ENCODE results near the gene TSTD2. TPM values are rescaled to one million over a fixed set of nuclear protein-coding genes. Genes with fewer than 3 reads are reported as not detected.

TSTD2 gene
- total RNA-seq, 1 experiment from 2014 or later = 29.7 TPM

DNA sequence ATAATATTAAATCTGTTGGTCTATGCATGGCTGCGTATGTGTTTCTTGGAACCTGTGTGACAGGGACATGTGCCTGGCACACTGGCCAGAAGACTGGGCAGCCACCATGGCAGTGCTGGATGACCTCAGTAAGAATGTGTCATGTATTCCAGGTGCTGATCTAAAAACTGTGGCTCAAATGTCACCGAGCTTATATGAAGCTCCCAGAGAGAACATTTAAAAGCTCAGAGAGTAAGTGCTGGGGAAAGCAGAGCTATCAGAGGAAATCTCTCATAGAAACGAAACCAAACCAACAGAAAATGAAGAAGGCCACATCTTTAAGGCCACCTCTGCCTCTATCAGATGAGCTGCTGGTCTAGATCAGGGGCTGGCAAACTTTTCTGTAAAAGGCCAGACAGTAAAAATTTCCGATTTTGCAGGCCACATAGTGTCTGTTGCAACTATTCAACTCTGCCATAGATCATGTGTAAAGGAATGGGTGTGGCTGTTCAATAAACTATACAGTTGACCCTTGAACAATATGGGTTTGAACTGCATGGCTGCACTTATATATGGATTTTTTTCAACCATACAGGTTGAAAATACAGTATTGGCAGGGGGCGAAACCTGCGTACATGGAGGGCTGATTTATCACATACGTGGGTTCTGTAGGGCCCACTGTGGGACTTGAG lies 31.8 kb downstream of the TSTD2 start:
- POLR2A ChIA-PET (ENCODE audit: low non-redundant PET) = no interaction called here
- H3K27me3 ChIP-seq (replicated peaks; ENCODE audit: insufficient read depth, low read depth, low read length, poor library complexity) = no peaks in the 10 kb centered on the region
- H3K4me3 ChIP-seq (ENCODE audit: low read depth, low read length, poor library complexity, severe bottlenecking) = no peak overlapping the region
- BruUV-seq (replicated peaks) = no TSS peak
- H3K36me3 ChIP-seq (ENCODE audit: insufficient read depth, low read length, poor library complexity, severe bottlenecking) = peaks cover 32% of the 10 kb centered on the region
- intact Hi-C loops (cut with micrococcal nuclease; ENCODE audit: unreplicated experiment) = no loop called here
- no peak overlapping the region for H3K27ac ChIP-seq (ENCODE audit: low read depth, low read length, poor library complexity, severe bottlenecking)
- CTCF ChIA-PET = no interaction called here
- TF ChIP-seq, protein P1, sequence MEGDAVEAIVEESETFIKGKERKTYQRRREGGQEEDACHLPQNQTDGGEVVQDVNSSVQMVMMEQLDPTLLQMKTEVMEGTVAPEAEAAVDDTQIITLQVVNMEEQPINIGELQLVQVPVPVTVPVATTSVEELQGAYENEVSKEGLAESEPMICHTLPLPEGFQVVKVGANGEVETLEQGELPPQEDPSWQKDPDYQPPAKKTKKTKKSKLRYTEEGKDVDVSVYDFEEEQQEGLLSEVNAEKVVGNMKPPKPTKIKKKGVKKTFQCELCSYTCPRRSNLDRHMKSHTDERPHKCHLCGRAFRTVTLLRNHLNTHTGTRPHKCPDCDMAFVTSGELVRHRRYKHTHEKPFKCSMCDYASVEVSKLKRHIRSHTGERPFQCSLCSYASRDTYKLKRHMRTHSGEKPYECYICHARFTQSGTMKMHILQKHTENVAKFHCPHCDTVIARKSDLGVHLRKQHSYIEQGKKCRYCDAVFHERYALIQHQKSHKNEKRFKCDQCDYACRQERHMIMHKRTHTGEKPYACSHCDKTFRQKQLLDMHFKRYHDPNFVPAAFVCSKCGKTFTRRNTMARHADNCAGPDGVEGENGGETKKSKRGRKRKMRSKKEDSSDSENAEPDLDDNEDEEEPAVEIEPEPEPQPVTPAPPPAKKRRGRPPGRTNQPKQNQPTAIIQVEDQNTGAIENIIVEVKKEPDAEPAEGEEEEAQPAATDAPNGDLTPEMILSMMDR (conservative IDR thresholded peaks at IDR 0.05; ENCODE audit: low read depth, low read length) = no peak
- TF ChIP-seq EZH2 (IDR thresholded peaks at IDR 0.05; ENCODE audit: borderline replicate concordance, low read depth, low read length, poor library complexity, severe bottlenecking) = no peak
- no peak for DNase-seq (ENCODE audit: low spot score)
- no peaks in the 10 kb centered on the region for H3K4me1 ChIP-seq (ENCODE audit: insufficient read depth, low read length, poor library complexity, severe bottlenecking)
- no peaks in the 10 kb centered on the region for H3K9me3 ChIP-seq (ENCODE audit: low read depth, low read length, poor library complexity, severe bottlenecking)

DNA sequence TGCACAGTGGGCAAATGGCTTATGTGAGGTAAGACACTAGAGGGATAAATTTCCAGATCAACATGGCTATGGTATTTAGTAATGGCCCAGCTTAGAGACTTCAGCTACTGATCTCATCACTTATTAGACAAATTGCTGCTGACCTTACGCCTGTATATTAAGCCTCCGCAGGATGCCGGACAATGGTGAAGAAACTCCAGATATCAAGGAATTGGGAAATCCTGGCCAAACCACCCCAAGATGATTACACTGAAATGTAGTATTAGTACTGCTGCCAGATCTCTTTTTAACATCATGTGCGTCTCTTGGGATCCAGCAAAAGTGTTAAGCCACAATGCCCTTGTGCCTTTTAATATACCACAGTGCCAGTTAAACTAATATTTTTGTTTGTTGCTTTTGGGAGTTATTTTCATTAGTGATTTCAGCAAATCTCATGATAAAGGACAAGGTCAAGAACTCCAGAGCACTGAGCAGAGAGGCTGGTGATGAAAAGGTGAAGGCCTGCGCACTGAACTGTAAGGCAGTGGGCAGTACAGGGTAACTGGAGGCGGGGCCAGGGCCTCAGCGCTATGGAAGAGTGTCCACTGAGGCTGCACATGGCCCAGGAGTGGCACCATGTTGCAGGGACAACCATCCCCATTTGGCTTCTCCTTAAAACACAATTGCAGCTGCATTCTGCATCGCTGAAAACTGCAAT lies 32.5 kb downstream of the TSTD2 start:
- H3K36me3 ChIP-seq (ENCODE audit: insufficient read depth, low read length, poor library complexity, severe bottlenecking) = peaks cover 28% of the 10 kb centered on the region
- no TSS peak for BruUV-seq (replicated peaks)
- no peak overlapping the region for H3K27ac ChIP-seq (ENCODE audit: low read depth, low read length, poor library complexity, severe bottlenecking)
- ChIA-PET CTCF (no interaction called here), POLR2A (ENCODE audit: low non-redundant PET) (no interaction called here)
- DNase-seq (ENCODE audit: low spot score) = no peak
- H3K4me3 ChIP-seq (ENCODE audit: low read depth, low read length, poor library complexity, severe bottlenecking) = no peak overlapping the region
- H3K4me1 ChIP-seq (ENCODE audit: insufficient read depth, low read length, poor library complexity, severe bottlenecking) = no peaks in the 10 kb centered on the region
- intact Hi-C loops (cut with micrococcal nuclease; ENCODE audit: unreplicated experiment) = no loop called here
- no peaks in the 10 kb centered on the region for H3K27me3 ChIP-seq (replicated peaks; ENCODE audit: insufficient read depth, low read depth, low read length, poor library complexity)
- TF ChIP-seq EZH2 (IDR thresholded peaks at IDR 0.05; ENCODE audit: borderline replicate concordance, low read depth, low read length, poor library complexity, severe bottlenecking) = no peak
- TF ChIP-seq, protein P1 (conservative IDR thresholded peaks at IDR 0.05; ENCODE audit: low read depth, low read length) = no peak
- H3K9me3 ChIP-seq (ENCODE audit: low read depth, low read length, poor library complexity, severe bottlenecking) = no peaks in the 10 kb centered on the region

DNA sequence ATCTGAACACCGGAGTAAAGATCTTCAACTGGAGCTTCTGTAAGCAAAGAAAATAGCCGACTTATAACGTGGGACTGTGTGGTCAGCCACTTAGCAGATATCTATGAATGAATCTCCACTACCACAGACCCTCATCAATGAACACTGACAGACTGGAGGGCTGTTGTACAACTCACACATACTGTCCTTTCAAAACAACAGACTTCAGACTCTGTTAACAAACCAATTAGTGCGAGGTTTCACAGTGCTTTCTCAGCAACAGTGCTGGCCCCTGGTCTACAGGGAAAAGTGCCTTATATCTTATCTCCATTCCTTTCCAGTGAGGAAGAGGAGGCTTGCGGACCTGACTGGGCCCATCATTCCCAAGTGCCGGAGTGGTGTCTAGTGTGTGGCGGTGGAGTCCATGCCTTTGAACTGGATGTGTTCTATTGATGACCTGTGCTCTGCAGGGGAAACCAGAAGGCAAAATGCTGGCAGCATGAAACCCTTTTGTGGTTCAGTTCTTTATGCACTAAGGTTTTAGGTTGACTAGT lies 33.8 kb downstream of the TSTD2 start:
- Histone ChIP-seq H3K9me3 (ENCODE audit: low read depth, low read length, poor library complexity, severe bottlenecking) (no peaks in the 10 kb centered on the region), H3K36me3 (ENCODE audit: insufficient read depth, low read length, poor library complexity, severe bottlenecking) (peaks cover 15% of the 10 kb centered on the region), H3K27ac (ENCODE audit: low read depth, low read length, poor library complexity, severe bottlenecking) (no peak overlapping the region), H3K4me1 (ENCODE audit: insufficient read depth, low read length, poor library complexity, severe bottlenecking) (no peaks in the 10 kb centered on the region), H3K4me3 (ENCODE audit: low read depth, low read length, poor library complexity, severe bottlenecking) (no peak overlapping the region), H3K27me3 (replicated peaks; ENCODE audit: insufficient read depth, low read depth, low read length, poor library complexity) (no peaks in the 10 kb centered on the region)
- no peak for DNase-seq (ENCODE audit: low spot score)
- no peak for TF ChIP-seq EZH2 (IDR thresholded peaks at IDR 0.05; ENCODE audit: borderline replicate concordance, low read depth, low read length, poor library complexity, severe bottlenecking)
- TF ChIP-seq, protein P1 (conservative IDR thresholded peaks at IDR 0.05; ENCODE audit: low read depth, low read length) = no peak
- intact Hi-C loops (cut with micrococcal nuclease; ENCODE audit: unreplicated experiment) = loop anchor here (2.0 kb wide), 1 partner anchor 743 kb away; no protein-coding TSS in a partner anchor
- CTCF ChIA-PET = interaction anchor here (0.7 to 1.5 kb wide), 8 partner anchors 16 to 743 kb away, joined by 3 to 16 read pairs (median 8); partner anchors contain the start of gene TDRD7
- POLR2A ChIA-PET (ENCODE audit: low non-redundant PET) = no interaction called here
- BruUV-seq (replicated peaks) = no TSS peak

Data from A673 (cell line).